Motor neuron (in vitro differentiated cells): ENCODE data around the gene HOXB2. TPM values are rescaled to one million over a fixed set of nuclear protein-coding genes. Genes with fewer than 3 reads are reported as not detected.

Experiments
- total RNA-seq, 8 experiments: library from RNA; unstranded; fragments of 300-600 nt; gene quantifications; 2 replicates each; pipeline versions ENCODE4 v1.2.3 to v1.2.4, GENCODE V29; 2022

HOXB2 gene
- total RNA-seq, 8 experiments from 2014 or later: 9.3 to 54.4 (median 26.2) TPM

Other genes starting within 250 kb of the HOXB2 start
- gene SKAP1, start 114.9 kb downstream of the HOXB2 start, total RNA-seq: 1 to 10 TPM in 6 of 8 experiments, not detected in 2; 1.2 to 7.1 (median 1.5) TPM
- 10 to 100 TPM in 1 of 8 experiments, 1 to 10 TPM in 3, under 1 TPM in 4; 0.22 to 38.7 (median 2.0) TPM for gene HOXB1, start 14.1 kb downstream of the HOXB2 start, total RNA-seq
- gene HOXB4, start 33.2 kb upstream of the HOXB2 start, total RNA-seq: 10 to 100 TPM in 7 of 8 experiments, 1 to 10 TPM in 1; 8.8 to 32.0 (median 14.1) TPM
- gene HOXB3, start 45.1 kb upstream of the HOXB2 start, total RNA-seq: 100 to 1,000 TPM in 1 of 8 experiments, 10 to 100 TPM in 7; 20.6 to 111 (median 52.1) TPM
- 10 to 100 TPM in 6 of 8 experiments, 1 to 10 TPM in 2; 1.0 to 51.9 (median 15.8) TPM for gene HOXB5, start 48.7 kb upstream of the HOXB2 start, total RNA-seq
- 10 to 100 TPM in 6 of 8 experiments, 1 to 10 TPM in 2; 7.1 to 75.2 (median 35.3) TPM for gene HOXB6, start 59.9 kb upstream of the HOXB2 start, total RNA-seq
- gene HOXB7, start 65.9 kb upstream of the HOXB2 start, total RNA-seq: 10 to 100 TPM in 7 of 8 experiments, 1 to 10 TPM in 1; 6.2 to 35.5 (median 23.7) TPM
- 100 to 1,000 TPM in 1 of 8 experiments, 10 to 100 TPM in 5, under 1 TPM in 2; 0.80 to 139 (median 63.2) TPM for gene HOXB8, start 70.2 kb upstream of the HOXB2 start, total RNA-seq
- 100 to 1,000 TPM in 2 of 8 experiments, 10 to 100 TPM in 3, under 1 TPM in 3; 0.10 to 154 (median 67.8) TPM for gene HOXB9, start 81.2 kb upstream of the HOXB2 start, total RNA-seq
- gene PRAC1, start 177.4 kb upstream of the HOXB2 start, total RNA-seq: not detected
- gene PRAC2, start 178.1 kb upstream of the HOXB2 start, total RNA-seq: not detected
- gene HOXB13, start 183.6 kb upstream of the HOXB2 start, total RNA-seq: under 1 TPM in 7 of 8 experiments, not detected in 1; 0.05 to 0.70 (median 0.18) TPM